Coronary artery (tissue), 2 donors: Measurements from ENCODE around the gene GRIA1.

Experiments used
- DNase-seq: peaks from one replicate; pipeline ENCODE4 v3.0.0-alpha.2; 2017; ENCODE audit warnings: low spot score
- H3K27ac ChIP-seq, 2 donors: fragments of 200-600 bp; sonication (generic); one replicate each; pipeline ENCODE4 v1.5.1; 2016 to 2019
- H3K4me3 ChIP-seq: fragments of 200-600 bp; sonication (generic); 2 replicates; pipeline ENCODE4 v1.5.1; 2016; ENCODE audit warnings: mild to moderate bottlenecking, moderate library complexity
- TF ChIP-seq, protein P1 (sequence below): fragments of 200-600 bp; sonication (generic); IDR thresholded peaks from one replicate; pipeline ENCODE4 v1.5.1; 2019; ENCODE audit warnings: antibody characterized with exemption

Gene GRIA1

GRCh38 chr5:153699035-153699434, 208.6 kb downstream of the GRIA1 start:
- TF ChIP-seq, protein P1, sequence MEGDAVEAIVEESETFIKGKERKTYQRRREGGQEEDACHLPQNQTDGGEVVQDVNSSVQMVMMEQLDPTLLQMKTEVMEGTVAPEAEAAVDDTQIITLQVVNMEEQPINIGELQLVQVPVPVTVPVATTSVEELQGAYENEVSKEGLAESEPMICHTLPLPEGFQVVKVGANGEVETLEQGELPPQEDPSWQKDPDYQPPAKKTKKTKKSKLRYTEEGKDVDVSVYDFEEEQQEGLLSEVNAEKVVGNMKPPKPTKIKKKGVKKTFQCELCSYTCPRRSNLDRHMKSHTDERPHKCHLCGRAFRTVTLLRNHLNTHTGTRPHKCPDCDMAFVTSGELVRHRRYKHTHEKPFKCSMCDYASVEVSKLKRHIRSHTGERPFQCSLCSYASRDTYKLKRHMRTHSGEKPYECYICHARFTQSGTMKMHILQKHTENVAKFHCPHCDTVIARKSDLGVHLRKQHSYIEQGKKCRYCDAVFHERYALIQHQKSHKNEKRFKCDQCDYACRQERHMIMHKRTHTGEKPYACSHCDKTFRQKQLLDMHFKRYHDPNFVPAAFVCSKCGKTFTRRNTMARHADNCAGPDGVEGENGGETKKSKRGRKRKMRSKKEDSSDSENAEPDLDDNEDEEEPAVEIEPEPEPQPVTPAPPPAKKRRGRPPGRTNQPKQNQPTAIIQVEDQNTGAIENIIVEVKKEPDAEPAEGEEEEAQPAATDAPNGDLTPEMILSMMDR: no peak
- Histone ChIP-seq H3K27ac (no peak overlapping the region), H3K4me3 (no peak overlapping the region)
- no peak for DNase-seq

DNA sequence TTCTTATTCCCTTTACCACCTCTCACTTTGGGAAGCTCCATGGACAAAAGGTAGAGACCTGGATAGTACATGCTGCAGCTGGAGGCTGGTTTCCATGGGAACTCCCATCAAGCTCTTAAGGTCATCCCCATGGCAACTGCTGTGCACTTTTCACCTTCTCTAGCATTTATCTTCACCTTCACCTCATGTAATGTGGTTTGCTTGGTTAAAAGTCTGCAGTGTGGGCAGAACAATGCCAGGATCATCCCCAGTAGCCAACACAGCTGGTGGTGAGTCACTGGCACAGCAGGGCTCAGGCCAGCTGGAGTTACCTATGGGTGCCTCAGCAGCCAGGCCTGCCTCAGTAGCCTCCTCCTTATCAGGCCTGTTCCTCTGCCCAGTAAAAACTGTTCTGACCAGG, 210.5 kb downstream of the GRIA1 start:
- DNase-seq: no peak
- TF ChIP-seq, protein P1: no peak
- no peak overlapping the region for H3K4me3 ChIP-seq
- H3K27ac ChIP-seq: no peak overlapping the region

GRCh38 chr5:153702265-153702664, 211.8 kb downstream of the GRIA1 start:
- no peak overlapping the region for H3K4me3 ChIP-seq
- H3K27ac ChIP-seq: no peak overlapping the region
- TF ChIP-seq, protein P1: no peak
- DNase-seq: no peak

DNA sequence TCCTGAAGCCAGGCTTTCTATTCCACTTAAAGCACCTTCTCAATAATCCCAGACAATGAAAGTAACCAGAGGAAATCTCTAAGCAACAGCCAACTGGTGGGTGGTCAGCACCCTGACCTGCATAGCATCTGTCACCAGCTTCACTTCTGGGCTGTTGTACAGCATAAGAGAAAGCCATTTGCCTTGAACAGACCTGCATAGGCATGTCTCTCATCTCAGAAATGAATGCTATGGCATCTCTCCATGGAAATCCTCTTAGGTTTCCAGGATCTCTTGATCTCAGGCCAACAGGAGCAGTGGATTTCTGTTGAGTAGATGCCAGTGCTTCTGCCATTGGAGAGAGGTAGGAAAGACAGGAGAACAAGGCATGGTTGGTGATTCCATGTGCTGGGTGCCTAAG, 213.6 kb downstream of the GRIA1 start:
- DNase-seq: no peak
- Histone ChIP-seq H3K27ac (no peak overlapping the region), H3K4me3 (no peak overlapping the region)
- TF ChIP-seq, protein P1: no peak

- no peak overlapping the region for H3K27ac ChIP-seq
- H3K4me3 ChIP-seq: no peak overlapping the region
- TF ChIP-seq, protein P1: no peak
- no peak for DNase-seq
These were observed 217.2 kb downstream of the GRIA1 start for GRCh38 chr5:153707626-153708025.

GRCh38 chr5:153711755-153712154, 221.3 kb downstream of the GRIA1 start:
- DNase-seq: no peak

GRCh38 chr5:153712946-153713345, 222.5 kb downstream of the GRIA1 start:
- no peak overlapping the region for H3K27ac ChIP-seq
- TF ChIP-seq, protein P1: no peak

More at GRCh38 chr5:153711755-153712154, 221.3 kb downstream of the GRIA1 start:
- H3K27ac ChIP-seq: no peak overlapping the region
- TF ChIP-seq, protein P1: no peak
- no peak overlapping the region for H3K4me3 ChIP-seq

More at GRCh38 chr5:153712946-153713345, 222.5 kb downstream of the GRIA1 start:
- no peak overlapping the region for H3K4me3 ChIP-seq
- DNase-seq: no peak
